Measurements from ENCODE around the gene ACOX1.

- no peak for TF ChIP-seq ZNF112 (tag by site-specific recombination; IDR thresholded peaks at IDR 0.05)
- no peak for TF ChIP-seq CTCF (tag by site-specific recombination; IDR thresholded peaks at IDR 0.05)
- no peak for TF ChIP-seq ZIC2 (tag by site-specific recombination; IDR thresholded peaks at IDR 0.05)
- TF ChIP-seq PRDM2 (tag by site-specific recombination; IDR thresholded peaks at IDR 0.05; ENCODE audit: borderline replicate concordance): no peak
Observed at GRCh38 chr17:76009969-76010661, 31.1 kb upstream of the ACOX1 start.

Data from HEK293 (cell line).